GM23338 (cell line): ENCODE measurements around the gene SLC25A44. TPM values are rescaled to one million over a fixed set of nuclear protein-coding genes. Genes with fewer than 3 reads are reported as not detected.

ENCODE experiments used
- ATAC-seq: fragments of 200-7000 bp; cut with Tn5 transposase; 3 replicates; pipeline ENCODE4 v1.9.1; 2020
- DNase-seq: peaks from one replicate; pipeline ENCODE4 v3.0.0-alpha.2; 2015; ENCODE audit warnings: low spot score
- H2AFZ ChIP-seq: fragments of 200-600 bp; sonication (generic); 2 replicates; pipeline ENCODE4 v1.8.0; 2016; ENCODE audit warnings: antibody characterized with exemption, mild to moderate bottlenecking, moderate library complexity
- H3F3A ChIP-seq: fragments of 200-600 bp; sonication (generic); replicated peaks from 2 replicates; pipeline ENCODE4 v1.8.0; 2017; ENCODE audit warnings: antibody characterized with exemption, mixed run types, low read depth
- H3K27ac ChIP-seq: fragments of 200-600 bp; sonication (generic); 2 replicates; pipeline ENCODE4 v1.6.1; 2016; ENCODE audit warnings: low read depth
- H3K27me3 ChIP-seq: fragments of 200-600 bp; sonication (generic); 2 replicates; pipeline ENCODE4 v1.8.0; 2016; ENCODE audit warnings: mild to moderate bottlenecking, mixed run types, moderate library complexity; ENCODE audit not compliant: insufficient read depth
- H3K36me3 ChIP-seq: fragments of 200-600 bp; sonication (generic); 2 replicates; pipeline ENCODE4 v1.8.0; 2016; ENCODE audit warnings: mild to moderate bottlenecking; ENCODE audit not compliant: insufficient read depth
- H3K4me1 ChIP-seq: fragments of 200-600 bp; sonication (generic); 2 replicates; pipeline ENCODE4 v1.8.0; 2016; ENCODE audit warnings: mild to moderate bottlenecking, moderate library complexity; ENCODE audit not compliant: insufficient read depth
- H3K4me2 ChIP-seq: fragments of 200-600 bp; sonication (generic); 2 replicates; pipeline ENCODE4 v1.7.1; 2017; ENCODE audit warnings: mixed run types
- H3K4me3 ChIP-seq: fragments of 200-600 bp; sonication (generic); 2 replicates; pipeline ENCODE4 v1.6.1; 2016; ENCODE audit warnings: mixed run types
- H3K79me2 ChIP-seq: fragments of 200-600 bp; sonication (generic); replicated peaks from 2 replicates; pipeline ENCODE4 v1.8.0; 2017; ENCODE audit warnings: mild to moderate bottlenecking; ENCODE audit not compliant: insufficient read depth
- H3K9me2 ChIP-seq: fragments of 200-600 bp; sonication (generic); 2 replicates; pipeline ENCODE4 v1.8.0; 2017; ENCODE audit not compliant: insufficient read depth
- H4K20me1 ChIP-seq: fragments of 200-600 bp; sonication (generic); replicated peaks from 2 replicates; pipeline ENCODE4 v1.8.0; 2017; ENCODE audit warnings: mild to moderate bottlenecking; ENCODE audit not compliant: insufficient read depth
- H3K27ac Mint-ChIP-seq: 2 replicates; pipeline ENCODE4 v1.8.0; 2020; ENCODE audit warnings: inconsistent platforms, mild to moderate bottlenecking, moderate library complexity, mixed read lengths
- H3K27me3 Mint-ChIP-seq: 3 replicates; pipeline ENCODE4 v1.8.0; 2022; ENCODE audit warnings: low read depth, mild to moderate bottlenecking, moderate library complexity, mixed read lengths, inconsistent platforms; ENCODE audit not compliant: insufficient read depth, poor library complexity
- H3K36me3 Mint-ChIP-seq: 3 replicates; pipeline ENCODE4 v1.8.0; 2021; ENCODE audit warnings: low read depth, mild to moderate bottlenecking, inconsistent platforms, moderate library complexity, mixed read lengths
- H3K4me1 Mint-ChIP-seq: 3 replicates; pipeline ENCODE4 v1.8.0; 2020; ENCODE audit warnings: mild to moderate bottlenecking, inconsistent platforms, mixed read lengths
- H3K4me3 Mint-ChIP-seq: 3 replicates; pipeline ENCODE4 v1.8.0; 2021; ENCODE audit warnings: moderate library complexity, mild to moderate bottlenecking, inconsistent platforms, mixed read lengths
- H3K9me3 Mint-ChIP-seq: 3 replicates; pipeline ENCODE4 v1.8.0; 2020; ENCODE audit warnings: moderate library complexity, mild to moderate bottlenecking, inconsistent platforms, mixed read lengths
- CREB1 ChIP-seq: fragments of 250-450 bp; sonication (Bioruptor Pico); IDR thresholded peaks from 2 replicates; pipeline ENCODE4 v1.5.0; 2020; ENCODE audit warnings: low read depth, mild to moderate bottlenecking, moderate library complexity
- ETS1 ChIP-seq: IDR thresholded peaks from 2 replicates; pipeline ENCODE4 v1.6.1; 2016; ENCODE audit warnings: antibody characterized with exemption
- EZH2 ChIP-seq: fragments of 200-600 bp; sonication (generic); IDR thresholded peaks from one replicate; pipeline ENCODE4 v1.8.0; 2017; ENCODE audit warnings: antibody characterized with exemption, mild to moderate bottlenecking, low read depth; ENCODE audit not compliant: unreplicated experiment
- EZH2phosphoT487 ChIP-seq: fragments of 200-600 bp; sonication (generic); IDR thresholded peaks from one replicate; pipeline ENCODE4 v1.8.1; 2018; ENCODE audit warnings: antibody characterized with exemption; ENCODE audit not compliant: unreplicated experiment
- JUNB ChIP-seq: IDR thresholded peaks from one replicate; pipeline ENCODE4 v1.6.1; 2016; ENCODE audit warnings: antibody characterized with exemption; ENCODE audit not compliant: unreplicated experiment
- NANOG ChIP-seq: IDR thresholded peaks from 2 replicates; pipeline ENCODE4 v1.6.1; 2016; ENCODE audit warnings: antibody characterized with exemption, borderline replicate concordance
- POLR2AphosphoS5 ChIP-seq: IDR thresholded peaks from 2 replicates; pipeline ENCODE4 v1.6.1; 2016; ENCODE audit warnings: antibody characterized with exemption, low read depth
- REST ChIP-seq: IDR thresholded peaks from one replicate; pipeline ENCODE4 v1.6.1; 2018; ENCODE audit warnings: antibody characterized with exemption; ENCODE audit not compliant: unreplicated experiment
- STAT1 ChIP-seq: IDR thresholded peaks from one replicate; pipeline ENCODE4 v1.6.1; 2016; ENCODE audit warnings: antibody characterized with exemption; ENCODE audit not compliant: unreplicated experiment
- ZNF114 ChIP-seq: fragments of 250-450 bp; sonication (Bioruptor Pico); IDR thresholded peaks from 2 replicates; pipeline ENCODE4 v1.5.0; 2020; ENCODE audit warnings: mild to moderate bottlenecking, moderate library complexity
- ZNF331 ChIP-seq: fragments of 250-450 bp; sonication (Bioruptor Pico); IDR thresholded peaks from 2 replicates; pipeline ENCODE4 v1.5.0; 2020; ENCODE audit warnings: low read depth, mild to moderate bottlenecking, moderate library complexity
- ZNF462 ChIP-seq: fragments of 250-450 bp; sonication (Bioruptor Pico); IDR thresholded peaks from 2 replicates; pipeline ENCODE4 v1.5.0; 2020; ENCODE audit warnings: mild to moderate bottlenecking, moderate library complexity
- polyA plus RNA-seq: library from polyadenylated mRNA; unstranded; fragments of >200 nt; fragmentation: Nextera tagmentation; extraction: Ambion mirVana; gene quantifications from 2 replicates; pipeline ENCODE4 v1.2.1, GENCODE V29; 2016
- total RNA-seq: library from RNA; depleted of rRNA; stranded (reverse); fragments of >200 nt; shearing (Covaris generic); gene quantifications from 2 replicates; pipeline ENCODE4 v1.2.3, GENCODE V29; 2014
- TF ChIP-seq, protein P1 (sequence below), 2 experiments: fragments of 200-600 bp in 1 of 2; sonication (generic) in 1 of 2; conservative IDR thresholded peaks; 2 replicates each; pipeline versions ENCODE4 v1.5.1 to v1.6.1; 2016 to 2017; ENCODE audit warnings: antibody characterized with exemption in 2 of 2, low read depth in 2 of 2, mild to moderate bottlenecking in 2 of 2, moderate library complexity in 1 of 2

Gene SLC25A44
- total and polyA plus RNA-seq, 2 experiments from 2014 or later: 7.0 to 25.1 TPM

GRCh38 chr1:156196445-156196844 lies 2.5 kb downstream of the SLC25A44 start:
- no peak for ATAC-seq
- H3K9me3 Mint-ChIP-seq: no peaks in the 10 kb centered on the region
- H3K36me3 Mint-ChIP-seq: peaks cover 22% of the 10 kb centered on the region
- TF ChIP-seq JUNB (no peak), NANOG (no peak), REST (no peak), ZNF331 (CRISPR knock-in tag) (no peak), EZH2phosphoT487 (no peak), ZNF114 (no peak), ZNF462 (no peak), ETS1 (no peak), STAT1 (no peak), EZH2 (no peak), CREB1 (CRISPR knock-in tag) (no peak), POLR2AphosphoS5 (no peak)
- TF ChIP-seq, protein P1, sequence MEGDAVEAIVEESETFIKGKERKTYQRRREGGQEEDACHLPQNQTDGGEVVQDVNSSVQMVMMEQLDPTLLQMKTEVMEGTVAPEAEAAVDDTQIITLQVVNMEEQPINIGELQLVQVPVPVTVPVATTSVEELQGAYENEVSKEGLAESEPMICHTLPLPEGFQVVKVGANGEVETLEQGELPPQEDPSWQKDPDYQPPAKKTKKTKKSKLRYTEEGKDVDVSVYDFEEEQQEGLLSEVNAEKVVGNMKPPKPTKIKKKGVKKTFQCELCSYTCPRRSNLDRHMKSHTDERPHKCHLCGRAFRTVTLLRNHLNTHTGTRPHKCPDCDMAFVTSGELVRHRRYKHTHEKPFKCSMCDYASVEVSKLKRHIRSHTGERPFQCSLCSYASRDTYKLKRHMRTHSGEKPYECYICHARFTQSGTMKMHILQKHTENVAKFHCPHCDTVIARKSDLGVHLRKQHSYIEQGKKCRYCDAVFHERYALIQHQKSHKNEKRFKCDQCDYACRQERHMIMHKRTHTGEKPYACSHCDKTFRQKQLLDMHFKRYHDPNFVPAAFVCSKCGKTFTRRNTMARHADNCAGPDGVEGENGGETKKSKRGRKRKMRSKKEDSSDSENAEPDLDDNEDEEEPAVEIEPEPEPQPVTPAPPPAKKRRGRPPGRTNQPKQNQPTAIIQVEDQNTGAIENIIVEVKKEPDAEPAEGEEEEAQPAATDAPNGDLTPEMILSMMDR (conservative IDR thresholded peaks at IDR 0.05; ENCODE audit: low read depth in 2 of 2): no peak
- peaks cover 31% of the 10 kb centered on the region for H3K4me1 Mint-ChIP-seq
- peaks cover 66% of the 10 kb centered on the region for H3K79me2 ChIP-seq
- H3K9me2 ChIP-seq: no peaks in the 10 kb centered on the region
- no peak overlapping the region for H3K4me3 ChIP-seq
- no peak overlapping the region for H3K27ac ChIP-seq
- H4K20me1 ChIP-seq: peaks cover 7% of the 10 kb centered on the region
- H3F3A ChIP-seq: 0 out of 2 replicates have a peak, but pooled peaks cover 15% of the 10 kb centered on the region
- no peak overlapping the region for H3K4me2 ChIP-seq
- no peaks in the 10 kb centered on the region; the same call in 1 of the 2 replicates for H3K36me3 ChIP-seq
- H3K27me3 Mint-ChIP-seq: peaks cover 14% of the 10 kb centered on the region
- H3K27me3 ChIP-seq: no peaks in the 10 kb centered on the region
- no peak overlapping the region for H3K27ac Mint-ChIP-seq
- no peak overlapping the region for H2AFZ ChIP-seq
- H3K4me3 Mint-ChIP-seq: no peak overlapping the region
- DNase-seq: no peak
- peaks cover 13% of the 10 kb centered on the region for H3K4me1 ChIP-seq
